ENCODE results near the gene APOC3.
A peak's percentile ranks its signal among the peaks of the same experiment; 100 is the strongest.
"Not testable (repeated sequence)": the region's sequence is repeated elsewhere in the genome, so short reads cannot be mapped to it uniquely, and the experiment has no call there.

APOC3 gene

GRCh38 chr11:116829525-116830183, at the start of gene APOC3:
Gene APOC3, plus strand, starts transcription at chr11:116829907. Its CDS starts 676 bp downstream, at chr11:116830583.
- DNase-seq = no peak

GRCh38 chr11:116782728-116783127, 47.0 kb upstream of the APOC3 start:
- no peak for DNase-seq

- DNase-seq = no peak
Observed at GRCh38 chr11:116786326-116786725, 43.4 kb upstream of the APOC3 start.

GRCh38 chr11:116786966-116787365, 42.7 kb upstream of the APOC3 start:
- DNase-seq = no peak

DNA sequence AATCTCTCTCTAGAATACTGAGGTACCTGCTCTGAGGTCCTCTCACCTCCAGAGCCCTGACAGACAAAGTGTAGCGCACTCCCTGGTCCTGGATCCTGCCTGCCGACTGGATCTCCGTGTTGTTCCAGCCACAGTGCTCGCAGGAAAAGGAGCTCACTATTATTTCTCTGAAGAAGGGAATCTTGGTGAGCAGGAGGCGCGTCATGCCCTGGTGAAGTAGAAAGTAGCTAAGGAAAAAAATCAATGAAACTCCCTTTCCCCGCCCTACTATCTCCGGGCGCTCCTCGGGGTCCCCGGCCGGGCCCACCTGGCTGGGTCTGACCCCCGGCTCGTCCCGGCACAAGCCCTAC, 42.3 kb upstream of the APOC3 start:
- DNase-seq = no peak

DNA sequence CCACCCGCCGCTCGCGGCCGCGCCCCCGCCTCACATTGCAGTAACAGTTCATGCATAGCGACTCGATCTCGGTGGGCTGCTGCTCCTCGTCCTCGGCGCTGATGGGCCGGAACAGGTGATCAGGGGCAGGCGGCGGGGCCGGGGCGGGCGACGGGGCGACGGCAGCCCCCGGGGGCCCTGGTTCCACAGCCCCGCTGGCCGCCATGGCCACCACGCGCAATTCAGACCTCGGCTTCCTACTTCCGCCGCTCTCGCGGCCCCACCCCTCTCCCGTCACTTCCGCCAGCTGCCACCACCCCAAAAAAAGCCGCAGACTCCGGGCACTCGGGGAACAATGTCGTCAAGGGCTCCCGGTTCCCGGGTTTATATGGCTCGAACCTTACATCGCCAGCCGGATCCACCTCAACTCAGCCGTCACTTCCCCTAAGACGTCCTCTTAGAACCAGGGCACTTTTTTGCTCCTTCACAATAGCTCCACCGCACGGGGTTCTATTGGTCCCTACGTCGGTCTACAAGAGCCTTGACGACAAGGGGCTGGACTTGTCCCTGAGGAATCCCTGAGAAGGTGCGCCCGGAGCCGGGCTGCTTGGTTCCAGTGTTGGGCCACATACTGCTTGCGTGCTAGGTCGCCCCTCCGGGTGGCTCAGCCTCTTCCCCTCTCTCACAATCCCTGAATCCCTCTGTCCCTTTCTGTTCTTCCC, 41.8 kb upstream of the APOC3 start, which contains the start of gene ZPR1:
Gene ZPR1, minus strand, starts transcription at position 238 of the 701 bp plus-strand sequence. Its CDS starts 33 bp downstream, at position 205.
- DNase-seq = peak; percentile 86 to 89

- no peak for DNase-seq
Observed at GRCh38 chr11:116788534-116788933, 41.2 kb upstream of the APOC3 start.

GRCh38 chr11:116788975-116789374, 40.7 kb upstream of the APOC3 start:
- DNase-seq = no peak

DNA sequence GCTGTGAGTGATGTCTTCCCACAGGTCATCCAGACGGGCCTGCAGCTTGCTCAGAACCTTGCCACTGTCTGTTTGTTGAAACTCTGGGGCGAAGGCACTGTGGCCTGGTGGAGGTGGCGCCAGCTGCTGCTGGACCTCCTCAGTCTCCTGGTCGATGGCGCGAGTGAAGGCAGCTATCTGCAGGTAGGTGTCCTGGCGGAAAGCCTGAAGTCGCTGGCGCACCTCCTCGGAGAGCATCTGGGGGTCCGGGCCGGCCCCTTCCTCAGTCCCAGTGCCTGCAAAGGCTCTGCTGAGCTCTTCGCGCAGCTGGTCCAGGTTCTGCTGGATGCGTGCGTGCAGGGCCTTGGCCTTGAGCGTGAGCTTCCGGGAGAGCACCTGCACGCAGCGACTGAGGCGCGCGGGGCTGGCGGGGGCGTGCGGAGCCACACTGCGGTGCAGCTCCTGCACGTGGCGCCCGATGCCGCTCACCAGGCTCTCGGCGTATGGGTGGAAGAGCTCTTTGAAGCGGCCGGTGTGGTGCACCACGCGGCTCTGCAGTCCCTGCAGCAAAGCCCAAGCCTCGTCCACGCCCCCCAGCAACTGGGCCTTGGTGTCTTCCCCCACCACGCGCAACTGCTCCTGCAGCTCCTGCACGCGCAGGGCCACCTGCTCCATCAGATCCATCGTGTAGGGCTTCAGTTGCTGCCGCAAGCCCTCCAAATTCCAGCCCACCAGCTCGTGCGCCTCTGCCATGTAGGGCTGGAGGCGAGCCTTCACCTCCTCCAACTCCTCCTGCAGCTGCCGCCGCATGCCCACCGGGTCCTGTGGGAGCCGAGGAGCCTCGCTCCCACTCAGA, 39.3 kb upstream of the APOC3 start:
- no peak for DNase-seq

GRCh38 chr11:116791002-116791812, 38.5 kb upstream of the APOC3 start:
- DNase-seq = peak; percentile 81 to 86

- no peak for DNase-seq
Observed at GRCh38 chr11:116791813-116792143, 37.9 kb upstream of the APOC3 start, which contains the start of gene APOA5. Gene APOA5, minus strand, starts transcription at chr11:116791879. Its CDS starts 19 bp downstream, at chr11:116791860.

GRCh38 chr11:116792144-116792868, 37.4 kb upstream of the APOC3 start:
- DNase-seq = no peak

GRCh38 chr11:116792869-116793771, 36.6 kb upstream of the APOC3 start:
- DNase-seq = no peak

DNA sequence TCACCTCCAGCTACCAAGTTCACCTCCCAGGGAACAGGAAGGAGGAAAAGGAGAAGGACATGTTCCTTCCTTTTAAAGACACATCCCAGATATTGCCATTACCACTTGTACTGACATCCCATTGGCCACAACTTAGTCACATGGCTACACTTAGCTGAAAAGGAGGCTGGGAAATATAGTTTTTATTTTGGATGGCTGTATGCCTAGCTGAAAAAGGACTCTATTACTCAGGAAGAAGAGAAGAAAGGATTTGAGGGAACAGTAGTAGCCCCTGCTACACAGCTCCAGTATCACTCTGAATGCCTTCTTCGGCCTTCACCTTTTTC, 36.0 kb upstream of the APOC3 start:
- DNase-seq = no peak

DNA sequence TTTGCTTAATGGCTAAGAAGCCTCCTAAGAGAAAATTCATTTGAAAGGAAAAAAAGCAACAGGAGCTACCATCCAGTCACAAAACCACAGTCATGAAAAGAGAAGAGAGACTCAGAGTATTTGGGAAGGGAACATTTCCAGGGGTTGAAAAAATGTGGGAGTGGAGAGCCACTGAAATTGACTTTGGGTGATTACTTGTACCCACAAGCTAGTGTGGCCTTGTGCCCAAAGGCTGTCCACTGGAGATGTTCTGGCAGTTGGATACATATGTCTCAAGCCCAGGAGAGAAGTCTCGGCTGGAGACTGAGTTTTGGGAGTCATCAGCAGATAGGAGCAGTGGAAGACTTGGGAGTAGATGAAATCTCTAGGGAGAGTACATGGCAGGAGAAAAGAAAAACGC, 34.9 kb upstream of the APOC3 start:
- no peak for DNase-seq

DNA sequence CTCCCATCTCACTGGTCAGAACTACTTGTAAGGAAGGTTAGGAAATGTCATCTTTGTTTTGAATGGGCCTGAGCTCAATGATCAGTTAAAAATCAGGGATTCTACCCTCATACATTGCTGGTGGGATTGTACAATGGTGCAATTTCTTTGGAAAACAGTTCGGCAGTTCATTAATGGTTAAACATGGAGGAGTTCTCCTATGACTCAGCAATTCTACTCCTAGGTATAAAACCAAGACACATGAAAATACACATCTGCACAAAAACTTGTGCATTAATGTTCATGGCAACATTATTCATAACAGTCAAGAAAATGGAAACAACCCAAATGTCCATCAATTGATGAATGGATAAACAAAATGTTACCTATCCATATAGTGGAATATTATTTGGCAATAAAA, 33.2 kb upstream of the APOC3 start:
- DNase-seq = no peak

- DNase-seq = no peak
Observed at GRCh38 chr11:116797816-116798215, 31.9 kb upstream of the APOC3 start.

DNA sequence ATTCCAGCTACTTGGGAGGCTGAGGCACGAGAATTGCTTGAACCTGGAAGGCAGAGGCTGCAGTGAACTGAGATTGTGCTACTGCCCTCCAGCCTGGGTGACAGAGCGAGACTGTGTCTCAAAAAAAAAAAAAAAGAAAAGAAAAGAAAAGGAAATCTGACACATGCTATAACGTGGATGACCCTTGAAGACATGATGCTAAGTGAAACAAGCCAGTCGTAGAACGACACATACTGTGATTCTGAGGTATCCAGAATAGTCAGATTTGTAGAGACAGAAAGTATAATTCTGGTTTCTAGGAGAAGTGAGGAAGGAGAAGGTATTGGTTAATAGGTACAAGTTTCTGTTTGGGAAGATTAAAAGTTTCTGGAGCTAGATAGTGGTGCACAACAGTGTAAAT, 31.3 kb upstream of the APOC3 start:
- no peak for DNase-seq

- DNase-seq = no peak
Observed at GRCh38 chr11:116800610-116801009, 29.1 kb upstream of the APOC3 start.

DNA sequence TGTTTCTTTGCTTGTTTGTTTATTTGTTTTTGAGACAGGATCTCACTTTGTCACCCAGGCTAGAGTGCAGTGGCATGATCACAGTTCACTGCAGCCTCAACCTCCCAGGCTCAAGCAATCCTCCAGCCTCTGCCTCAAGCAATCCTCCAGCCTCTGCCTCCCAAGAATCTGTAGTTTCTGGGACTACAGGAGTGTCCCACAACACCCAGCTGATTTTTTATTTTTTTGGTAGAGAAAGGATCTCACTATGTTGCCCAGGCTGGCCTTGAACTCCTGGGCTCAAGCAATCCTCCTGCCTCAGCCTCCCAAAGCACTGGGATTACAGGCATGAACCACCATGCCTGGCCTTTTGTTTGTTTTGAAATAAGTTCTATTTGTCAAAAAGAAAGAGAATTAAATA, 28.0 kb upstream of the APOC3 start:
- DNase-seq = not testable (repeated sequence)

DNA sequence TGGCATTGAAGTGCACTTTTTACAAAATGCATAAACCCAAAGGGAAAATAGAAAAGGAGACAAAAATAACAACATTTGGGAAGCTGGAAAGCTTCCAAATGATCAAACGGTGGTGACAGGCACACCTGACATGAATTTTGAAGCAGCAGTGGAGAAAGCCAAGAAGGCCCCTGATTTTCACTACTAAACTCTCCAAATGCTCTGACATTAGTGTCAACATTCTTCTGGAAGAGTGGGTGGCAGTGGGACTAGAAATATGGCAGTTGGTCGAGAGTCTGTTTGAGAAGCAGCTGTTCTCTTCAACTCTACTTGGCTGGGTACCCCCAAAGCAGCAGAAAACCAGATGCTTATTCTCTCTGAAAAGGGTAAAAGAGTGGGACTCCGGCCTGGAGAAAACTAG, 25.7 kb upstream of the APOC3 start:
- DNase-seq = no peak

Data from stimulated activated CD4-positive, alpha-beta T cell treated with anti-CD3 and anti-CD28 coated beads, Interleukin-2, amount 100 ng/mL, for 24 hours (primary cell).